Islet precursor cell (in vitro differentiated cells): ENCODE results near the gene SPATA24.
"Not testable (repeated sequence)": the region's sequence is repeated elsewhere in the genome, so short reads cannot be mapped to it uniquely, and the experiment has no call there.

Experiments
- DNase-seq: peaks from one replicate; pipeline ENCODE4 v3.0.0-alpha.2; 2018

Gene SPATA24

DNA sequence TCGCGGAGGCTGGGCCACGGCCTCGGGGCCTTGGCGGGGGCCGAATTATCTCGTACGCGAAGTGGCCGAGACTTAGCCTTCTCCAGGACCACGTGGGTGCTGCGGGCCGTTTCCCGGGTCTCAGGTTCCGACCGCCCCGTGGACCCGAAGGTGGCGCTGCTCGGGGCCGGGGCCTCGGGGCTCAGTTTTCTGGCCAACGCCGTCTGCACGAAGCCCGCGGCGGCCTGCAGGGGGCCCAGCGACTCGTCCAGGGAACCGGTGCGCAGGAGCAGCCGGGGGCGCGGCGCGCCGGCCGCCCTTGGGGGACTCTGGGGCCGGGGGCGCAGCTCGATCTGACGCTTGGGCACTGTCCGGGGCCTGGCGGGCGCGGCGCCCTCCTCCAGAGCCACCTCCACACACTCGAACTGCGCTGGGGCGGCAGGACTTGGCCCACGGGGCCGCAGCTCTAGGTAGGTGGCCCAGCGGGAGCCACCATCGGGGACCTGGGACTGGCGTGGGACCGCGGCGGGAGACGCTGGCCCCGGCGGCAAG, 9.7 kb downstream of the SPATA24 start:
- DNase-seq, result peak; percentile 84

DNA sequence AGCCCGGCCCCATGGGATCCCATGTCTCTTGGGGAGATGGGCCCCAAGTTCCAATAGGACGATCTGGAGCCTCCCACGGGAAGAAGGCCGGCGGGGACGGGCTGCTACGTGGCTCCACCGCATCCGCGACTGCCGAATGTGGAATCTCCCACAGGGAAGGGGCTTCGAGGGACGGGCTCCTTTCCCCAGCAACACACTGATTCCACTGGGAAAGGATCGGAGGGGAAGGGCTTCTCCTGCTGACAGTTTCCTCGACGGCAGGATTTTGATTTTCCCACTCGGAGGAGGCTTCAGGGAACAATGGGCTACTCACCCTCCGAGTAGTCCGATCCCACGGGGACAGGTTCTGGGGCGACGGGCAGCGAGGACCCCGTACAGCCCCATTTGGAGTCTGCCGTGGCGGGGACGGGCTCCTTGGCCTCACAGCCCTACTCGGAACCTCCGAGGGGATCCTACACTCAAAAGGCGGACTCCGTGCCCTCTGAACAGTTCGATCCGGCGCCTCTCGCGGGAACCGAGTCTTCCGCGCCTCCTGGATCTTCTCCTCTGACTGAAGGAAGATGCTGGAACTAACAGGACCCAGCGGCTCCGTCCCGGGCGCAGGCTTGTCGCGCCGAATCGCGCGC, 10.3 kb downstream of the SPATA24 start:
- no peak for DNase-seq

DNA sequence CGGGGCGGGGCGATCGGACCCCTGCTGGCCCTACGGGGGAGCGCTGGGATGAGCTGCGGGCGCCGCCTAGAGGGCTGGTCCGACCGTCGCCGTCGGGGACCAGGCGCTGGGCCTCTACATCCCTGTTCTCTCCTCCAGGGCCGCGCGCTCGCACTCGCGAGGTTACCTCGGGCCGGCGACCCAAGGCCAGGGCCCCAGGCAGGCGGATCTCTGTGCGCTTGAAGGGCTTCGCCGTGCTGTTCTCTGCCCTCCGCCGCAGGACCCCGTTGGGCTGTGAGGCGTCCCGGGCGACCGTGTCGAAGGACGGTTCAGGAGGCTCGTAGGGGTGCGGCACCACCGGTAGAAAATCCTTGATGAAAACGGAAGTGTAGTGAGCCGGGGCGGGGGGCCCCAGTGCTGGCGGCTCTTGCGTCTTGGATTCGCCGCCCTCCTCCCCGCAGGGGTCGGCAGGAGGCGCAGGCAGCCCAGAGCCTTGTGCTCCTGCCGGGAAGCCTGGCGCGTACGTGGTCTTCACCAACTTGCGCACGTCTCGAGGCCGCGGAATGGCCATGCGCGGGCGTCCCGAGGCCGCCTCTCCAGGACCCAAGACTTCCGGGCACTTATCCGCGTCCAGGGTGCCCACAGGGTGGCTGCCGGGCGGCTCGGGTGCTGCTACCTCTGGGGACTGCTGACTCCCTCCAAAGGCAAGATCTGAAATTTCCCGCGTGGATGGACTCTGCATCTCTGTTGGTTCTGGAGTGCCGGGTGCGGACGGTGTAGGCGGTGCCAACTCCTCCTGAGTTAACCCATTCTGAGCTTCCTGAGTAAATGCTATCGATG, 11.0 kb downstream of the SPATA24 start:
- DNase-seq, result peak; percentile 92

DNA sequence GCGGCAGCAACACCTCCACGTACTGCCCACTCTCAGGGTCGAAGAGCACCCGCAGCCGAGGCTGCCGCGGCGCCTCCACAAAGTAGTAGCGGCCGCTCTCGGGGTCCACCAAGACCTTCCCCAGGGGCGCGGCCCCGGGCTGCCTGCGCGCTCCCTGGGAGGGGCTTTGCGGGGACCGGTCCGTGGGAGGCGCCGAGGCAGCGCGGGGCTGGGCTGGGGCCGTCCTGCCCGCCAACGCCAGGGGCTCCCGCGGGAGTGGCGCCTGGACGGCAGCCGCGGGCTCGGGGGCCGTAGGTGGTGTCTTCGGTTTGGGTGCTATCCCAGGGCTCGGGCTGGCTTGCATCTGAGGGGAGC, 11.6 kb downstream of the SPATA24 start:
- DNase-seq, result no peak

DNA sequence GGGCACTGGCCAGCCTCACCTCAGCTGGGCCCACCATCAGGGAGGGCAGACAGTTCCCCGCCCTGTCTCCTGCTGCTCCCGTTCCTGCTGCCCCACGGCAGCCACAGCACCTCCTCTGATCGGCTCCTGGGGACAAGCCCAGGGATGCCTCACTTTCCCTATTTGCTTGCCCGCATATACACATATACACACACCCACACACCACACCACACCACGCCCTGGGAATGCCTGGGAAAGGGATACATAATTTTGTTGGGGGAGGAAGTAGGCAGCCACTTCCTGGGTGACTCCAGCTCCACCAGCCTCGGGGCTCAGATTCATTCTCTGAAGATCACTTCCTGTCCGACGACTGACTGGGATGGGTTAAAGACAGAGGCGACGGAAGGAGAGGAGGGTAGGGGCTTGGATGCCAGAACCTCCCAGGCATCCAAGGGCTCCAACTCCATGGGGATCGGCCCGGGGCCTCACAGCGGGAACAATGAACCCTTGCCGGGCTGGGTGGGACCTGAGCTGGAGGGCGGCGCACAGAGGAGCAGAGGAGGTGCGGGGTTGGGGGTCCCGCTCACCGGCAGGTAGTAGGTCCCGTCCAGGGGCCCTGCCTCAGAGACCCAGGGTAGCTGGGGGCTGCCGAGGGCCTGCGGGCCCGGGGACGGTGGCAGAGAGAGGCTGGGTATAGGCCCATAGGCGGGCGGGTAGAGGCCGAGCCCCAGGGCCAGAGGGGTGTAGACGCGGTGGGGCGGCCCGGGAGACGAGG, 12.1 kb downstream of the SPATA24 start:
- no peak for DNase-seq

DNA sequence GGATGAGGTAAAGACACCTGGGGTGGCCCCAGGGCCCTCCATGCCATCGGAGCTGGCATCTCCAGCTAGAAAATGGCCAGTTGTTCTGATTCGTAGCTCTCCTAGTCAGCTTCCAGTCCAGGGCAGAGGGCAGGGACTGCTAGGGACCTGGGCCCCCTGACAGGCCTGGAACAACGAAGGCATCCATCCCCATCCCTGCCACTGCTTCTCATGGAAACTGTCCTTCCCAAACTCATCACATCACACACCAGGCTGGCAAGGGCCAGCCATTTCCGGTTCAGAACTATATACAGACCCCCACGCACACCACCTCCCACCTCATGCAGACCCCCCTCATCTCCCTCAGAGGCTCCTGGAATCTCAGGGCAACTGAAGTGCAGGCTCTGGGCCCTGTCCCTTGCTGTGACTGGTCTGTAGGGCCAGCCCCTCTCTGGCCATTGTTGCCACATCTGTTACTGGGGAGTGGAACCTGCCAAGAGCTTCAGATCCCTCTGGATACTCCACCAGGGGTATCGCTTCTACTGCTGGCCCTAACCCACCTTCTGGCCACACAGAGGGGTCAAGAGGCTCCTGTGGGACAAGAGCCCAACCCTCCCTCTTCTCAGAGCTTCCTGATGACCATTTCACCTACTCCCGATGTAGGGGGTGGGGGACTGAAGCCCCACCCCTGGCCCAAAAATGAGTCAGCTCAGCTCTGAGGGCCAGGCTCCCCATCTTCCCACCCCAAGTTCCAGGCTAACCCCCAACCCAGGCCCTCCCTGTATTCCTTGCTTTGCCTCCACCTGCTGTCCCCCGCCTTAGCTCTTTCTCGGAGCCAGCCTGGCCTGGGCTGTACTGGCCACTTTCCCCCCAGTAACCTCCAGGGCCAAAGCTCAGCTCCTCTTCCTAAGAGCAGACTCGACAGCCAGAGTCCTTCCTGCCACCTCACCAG, 13.0 kb downstream of the SPATA24 start:
- no peak for DNase-seq

DNA sequence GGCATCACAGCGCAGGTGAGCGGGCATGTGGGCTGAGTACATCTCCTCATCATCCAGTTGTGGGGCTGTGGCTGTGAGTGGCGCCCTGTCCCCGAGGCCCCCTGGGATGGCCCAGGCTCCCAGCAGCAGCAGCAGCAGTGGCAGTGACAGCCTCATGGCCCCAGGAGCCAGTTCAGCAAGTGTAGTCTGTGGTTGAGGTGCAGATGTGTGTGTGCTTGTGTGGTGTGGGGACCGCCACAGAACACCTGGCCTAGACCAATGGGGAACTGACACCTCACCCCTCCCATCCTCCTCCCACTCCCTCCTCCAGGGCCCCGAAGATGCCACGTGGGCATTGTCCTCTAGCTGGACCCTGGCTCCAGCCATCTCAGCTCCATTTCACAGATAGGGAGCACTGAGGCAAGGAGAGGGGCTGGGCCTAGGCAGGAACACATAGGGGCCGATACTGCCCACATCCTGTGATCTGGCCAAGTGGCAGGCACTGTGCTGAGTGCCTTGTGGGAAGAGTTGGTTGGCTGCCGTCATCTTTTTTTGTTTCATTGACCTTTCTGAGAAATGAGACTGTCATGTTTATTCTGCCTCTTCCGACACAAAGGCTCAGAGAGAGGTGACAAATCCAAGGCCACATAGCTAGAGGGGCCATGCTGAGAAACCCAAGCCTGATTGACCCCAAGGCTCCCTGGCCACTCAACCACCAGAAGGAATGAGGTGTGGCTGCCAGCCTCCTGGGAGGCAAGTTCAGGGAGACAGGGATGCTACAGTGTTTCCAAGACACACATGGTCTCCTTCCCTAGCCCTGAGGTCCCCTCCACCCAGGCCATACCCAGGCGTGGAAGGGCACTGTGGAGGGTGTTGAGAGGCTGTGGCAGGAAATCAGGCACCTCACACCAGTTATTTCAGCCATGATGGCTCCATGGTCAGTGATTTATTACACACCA, 13.9 kb downstream of the SPATA24 start, which contains the start of gene MZB1:
Gene MZB1 (minus strand): TSS at position 213 of the 938 bp plus-strand sequence. CDS start 57 bp downstream, at position 156.
- DNase-seq, result no peak

DNA sequence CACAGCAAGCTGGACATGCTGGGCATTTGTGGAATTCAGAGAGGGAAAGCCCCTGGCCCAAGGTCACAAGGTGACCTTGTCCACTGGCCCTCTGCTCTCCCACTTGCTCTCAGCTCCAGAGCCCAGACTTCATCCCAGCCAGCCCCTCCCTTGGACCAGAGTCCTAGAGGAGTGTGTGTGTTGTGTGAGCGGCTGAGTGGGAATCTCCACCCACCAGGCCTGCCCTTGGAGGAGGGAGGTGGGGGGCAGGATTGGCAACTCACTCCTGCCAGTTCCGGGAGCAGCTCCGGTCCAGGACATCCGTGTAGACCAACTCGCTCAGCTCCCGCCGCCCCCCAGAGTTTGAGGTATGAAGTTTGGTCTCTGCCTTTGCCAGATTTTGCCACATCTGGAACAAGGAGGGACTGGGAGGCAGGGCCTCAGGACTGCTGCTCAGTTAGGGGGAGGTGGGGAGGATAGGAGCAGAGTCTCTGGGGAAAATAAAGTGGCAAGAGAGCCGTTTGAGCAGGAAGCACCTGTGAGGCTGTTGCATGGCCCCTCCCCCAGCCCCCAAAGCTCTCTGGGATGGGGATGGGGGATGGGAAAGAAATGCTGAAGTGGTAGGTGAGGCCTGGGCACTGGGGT, 15.6 kb downstream of the SPATA24 start:
- peak; percentile 67 for DNase-seq

DNA sequence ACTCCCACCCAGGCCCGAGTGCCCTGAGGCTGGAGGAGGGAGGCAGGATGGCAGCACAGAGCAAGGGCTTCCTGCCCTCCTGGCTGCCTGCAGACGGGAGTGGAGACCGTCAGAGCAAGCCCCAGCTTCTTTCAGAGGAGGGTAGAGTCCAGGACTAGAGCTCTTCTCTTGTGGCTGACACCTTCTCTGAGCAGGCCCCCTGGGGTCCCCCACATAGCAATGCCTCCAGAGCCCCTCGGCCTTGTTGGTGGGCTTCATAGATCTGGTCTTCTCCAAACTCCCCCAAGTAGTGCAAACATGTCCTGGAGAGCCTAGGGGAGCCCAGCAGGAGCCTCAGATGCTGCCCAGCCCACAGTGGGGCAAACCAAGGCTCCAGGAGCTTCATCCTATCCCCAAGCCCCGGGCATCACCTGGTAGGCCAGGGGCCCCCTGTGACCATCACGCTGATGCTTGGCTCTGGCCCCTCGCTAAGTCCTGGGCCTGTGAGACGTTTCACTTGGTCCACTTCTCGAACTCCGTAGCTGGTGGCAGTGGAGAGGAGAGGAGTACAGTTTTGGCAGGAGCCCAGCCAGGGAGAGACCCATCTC, 16.2 kb downstream of the SPATA24 start:
- DNase-seq, result no peak

DNA sequence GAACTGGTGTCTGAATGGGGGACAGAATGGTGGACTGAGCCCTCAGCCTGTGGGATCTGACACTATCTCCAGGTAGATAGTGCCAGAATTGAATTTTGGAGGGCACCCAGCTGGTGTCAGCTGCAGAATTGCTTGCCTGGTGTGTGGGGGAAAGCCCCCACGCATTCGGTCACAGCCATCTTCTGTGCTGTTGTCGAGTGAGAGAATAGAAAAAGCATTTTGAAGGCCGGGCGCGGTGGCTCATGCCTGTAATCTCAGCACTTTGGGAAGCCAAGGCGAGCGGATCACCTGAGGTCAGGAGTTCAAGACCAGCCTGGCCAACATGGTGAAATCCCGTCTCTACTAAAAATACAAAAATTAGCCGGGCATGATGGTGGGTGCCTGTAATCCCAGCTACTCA, 16.9 kb downstream of the SPATA24 start:
- DNase-seq, result not testable (repeated sequence)

DNA sequence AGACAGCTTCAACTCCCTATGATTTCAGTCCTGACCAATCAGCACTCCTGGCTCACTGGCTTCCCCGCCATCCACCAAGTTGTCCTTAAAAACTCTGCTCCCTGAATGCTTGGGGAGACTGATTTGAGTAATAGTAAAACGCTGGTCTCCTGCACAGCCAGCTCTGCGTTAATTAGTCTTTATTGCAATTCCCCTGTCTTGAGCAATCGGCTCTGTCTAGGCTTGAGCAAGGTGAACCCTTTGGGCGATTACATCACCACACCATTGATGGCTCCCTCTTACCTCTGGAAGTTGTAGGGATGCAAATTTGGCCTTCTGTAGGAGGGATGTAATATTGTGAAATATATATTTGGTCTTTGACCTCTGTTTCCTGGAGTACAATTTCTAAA, 17.8 kb downstream of the SPATA24 start:
- DNase-seq, result no peak

DNA sequence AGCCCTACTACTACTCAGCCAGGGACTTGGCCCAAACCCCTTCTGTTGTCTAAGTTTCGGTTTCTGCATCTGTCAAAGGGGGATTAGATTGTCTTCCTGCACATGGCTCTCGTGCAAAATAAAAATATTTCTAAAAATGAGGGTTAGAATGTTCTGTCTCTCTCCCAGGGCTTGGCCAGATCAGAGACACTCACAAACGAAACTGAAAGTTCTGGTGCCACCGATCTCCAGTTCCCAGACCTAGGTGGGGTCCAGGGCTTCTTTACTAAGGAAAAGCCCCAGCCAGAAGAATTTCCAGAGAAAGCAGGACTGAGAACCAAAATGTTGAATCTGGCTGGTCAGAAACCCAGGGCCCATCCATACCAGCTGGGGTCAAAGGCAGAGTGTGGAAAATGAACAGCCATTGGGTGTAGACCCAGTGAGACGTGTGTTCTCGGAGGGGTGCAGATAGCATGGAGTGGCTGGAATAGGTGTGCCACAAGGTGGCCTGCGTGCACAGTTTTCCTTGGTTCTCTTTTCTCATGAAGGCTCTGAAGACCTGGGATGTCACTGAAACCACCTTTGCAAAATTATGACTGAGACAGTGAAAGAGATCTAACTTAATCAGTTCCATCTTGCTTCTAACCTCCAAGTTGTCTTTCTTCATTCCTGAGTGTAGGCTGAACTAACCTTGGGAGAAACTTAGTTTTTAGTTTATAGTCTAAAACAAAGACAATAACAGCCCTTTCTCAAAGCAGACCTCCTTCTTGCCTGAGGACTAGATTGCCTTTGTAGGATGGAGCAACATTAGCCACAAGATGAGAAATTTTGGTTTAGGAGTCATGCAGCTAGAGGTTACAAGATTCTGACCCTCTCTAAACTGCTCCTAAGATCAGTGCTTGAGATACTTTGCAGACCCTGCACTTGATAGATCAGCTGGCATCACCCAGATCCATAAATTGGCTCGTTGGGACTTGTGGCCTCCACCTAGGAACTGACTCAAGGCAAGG, 18.5 kb downstream of the SPATA24 start:
- DNase-seq, result no peak

DNA sequence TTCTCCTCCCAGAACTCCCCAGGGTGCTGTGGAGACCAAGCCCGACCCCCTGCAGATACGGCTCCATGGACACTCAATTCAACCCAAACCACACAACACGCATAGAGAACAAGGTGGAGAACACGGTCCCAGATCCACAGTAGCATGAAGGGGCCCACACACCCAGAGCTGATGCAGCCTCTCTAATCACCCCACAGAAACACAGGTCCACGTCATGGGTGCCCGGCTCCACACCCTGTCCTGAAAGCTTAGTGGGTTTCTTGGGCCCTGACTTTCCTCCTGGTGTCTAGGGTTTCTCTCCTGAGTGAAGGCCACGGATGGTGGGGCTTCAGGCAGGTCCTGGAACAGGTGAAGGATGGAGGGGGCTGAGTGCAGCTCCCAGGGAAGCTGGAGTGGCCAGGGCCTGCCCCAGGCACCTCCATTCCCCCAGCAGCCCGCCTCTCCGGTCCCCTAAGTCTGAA, 19.3 kb downstream of the SPATA24 start:
- no peak for DNase-seq

DNA sequence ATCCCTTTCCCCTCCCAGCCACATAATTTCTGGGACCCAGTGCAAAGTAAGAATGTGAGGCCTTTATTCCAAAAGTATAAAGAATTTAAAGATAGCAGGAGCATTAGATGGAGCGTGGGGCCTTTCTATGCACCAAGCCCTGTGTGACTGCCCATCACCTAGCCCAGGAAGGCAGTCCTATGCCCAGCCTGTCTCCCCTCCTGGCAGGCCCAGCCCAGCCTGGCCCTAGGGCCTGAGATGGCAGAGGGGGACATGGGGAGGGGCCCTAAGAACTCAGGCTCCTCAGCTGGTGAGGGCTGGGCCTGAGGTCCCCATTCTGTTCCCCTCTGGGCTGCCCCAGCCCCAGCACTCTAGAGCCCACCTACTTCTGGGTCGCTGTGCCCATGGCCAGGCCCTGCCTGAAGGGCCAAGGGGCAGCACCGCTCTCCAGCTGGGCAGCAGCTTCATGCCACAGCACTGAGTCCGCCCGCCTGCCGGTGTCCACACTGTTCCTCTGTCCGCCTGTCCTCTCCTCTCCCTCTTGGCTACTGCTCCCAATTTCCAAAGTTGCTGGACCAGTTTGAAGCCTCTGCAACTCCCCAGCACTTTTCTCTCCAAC, 19.8 kb downstream of the SPATA24 start:
- no peak for DNase-seq

DNA sequence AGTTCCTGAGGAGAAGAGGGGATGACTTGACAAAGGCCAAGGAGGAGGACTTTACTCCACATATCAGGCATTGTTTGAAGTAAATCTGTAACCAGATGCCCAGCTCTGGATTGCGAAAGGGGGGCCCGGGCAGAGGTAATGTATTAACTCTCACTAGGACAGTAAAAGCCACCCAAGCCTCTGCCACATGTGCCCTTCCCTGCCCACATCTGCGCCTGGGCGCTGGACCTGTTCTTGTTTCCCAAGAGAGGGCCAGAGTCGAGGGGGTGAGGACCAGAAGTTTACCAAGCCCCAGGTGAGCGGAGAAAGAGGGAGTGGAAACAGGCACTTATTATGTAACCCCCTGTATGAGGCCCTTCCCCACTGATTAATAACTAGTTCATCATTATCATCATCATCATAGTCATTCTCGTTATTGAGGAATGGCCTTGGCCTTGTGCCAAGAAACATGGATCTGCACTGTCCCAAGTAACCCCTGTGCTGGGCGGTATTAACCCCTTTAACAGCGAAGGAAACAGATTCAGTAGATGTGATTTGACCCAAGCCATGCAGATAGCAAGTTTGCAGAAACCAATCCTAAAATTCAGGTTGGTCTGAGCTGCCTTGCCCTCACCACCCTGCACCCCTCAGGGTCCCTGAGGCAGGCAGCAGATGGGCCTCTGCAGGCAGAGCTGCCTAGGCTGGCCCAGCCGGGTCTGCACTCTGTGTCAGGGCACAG, 20.5 kb downstream of the SPATA24 start, which contains the start of gene SLC23A1:
Gene SLC23A1 (minus strand): TSS at position 23 of the 718 bp plus-strand sequence. CDS start 44 bp downstream, outside the sequence.
- no peak for DNase-seq

DNA sequence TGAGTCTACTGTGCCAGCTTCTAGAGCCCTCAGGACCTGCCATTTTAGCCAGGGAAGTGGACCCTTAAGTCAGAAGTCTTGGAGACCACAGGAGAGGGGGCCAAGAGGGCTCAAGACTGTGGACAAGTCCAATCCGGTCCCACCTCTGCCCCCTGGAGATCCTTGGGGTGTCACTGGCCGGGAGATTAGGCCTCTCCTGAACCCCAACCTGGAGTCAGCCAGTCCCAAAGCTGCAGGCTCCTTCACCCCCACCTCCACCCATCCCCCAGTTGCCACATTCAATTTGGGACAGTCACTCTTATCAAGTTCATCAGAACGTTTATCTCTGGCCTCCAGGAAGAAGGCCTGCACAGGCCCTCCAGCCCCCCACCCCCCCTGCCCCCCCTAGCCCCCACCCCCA, 21.1 kb downstream of the SPATA24 start:
- DNase-seq, result no peak
